VCaP (cell line): ENCODE results near the gene SSC5D.
A peak's percentile ranks its signal among the peaks of the same experiment; 100 is the strongest.

Experiments
- H3K27ac ChIP-seq: fragments of 450-650 bp; 2 replicates; pipeline ENCODE4 v1.5.1; 2017
- TF ChIP-seq, protein P1 (sequence below): fragments of 450-650 bp; conservative IDR thresholded peaks from 2 replicates; pipeline ENCODE4 v1.5.1; 2017; ENCODE audit warnings: mild to moderate bottlenecking, moderate library complexity

SSC5D gene

GRCh38 chr19:55451163-55451964, 36.9 kb upstream of the SSC5D start:
- H3K27ac ChIP-seq: no peak overlapping the region

DNA sequence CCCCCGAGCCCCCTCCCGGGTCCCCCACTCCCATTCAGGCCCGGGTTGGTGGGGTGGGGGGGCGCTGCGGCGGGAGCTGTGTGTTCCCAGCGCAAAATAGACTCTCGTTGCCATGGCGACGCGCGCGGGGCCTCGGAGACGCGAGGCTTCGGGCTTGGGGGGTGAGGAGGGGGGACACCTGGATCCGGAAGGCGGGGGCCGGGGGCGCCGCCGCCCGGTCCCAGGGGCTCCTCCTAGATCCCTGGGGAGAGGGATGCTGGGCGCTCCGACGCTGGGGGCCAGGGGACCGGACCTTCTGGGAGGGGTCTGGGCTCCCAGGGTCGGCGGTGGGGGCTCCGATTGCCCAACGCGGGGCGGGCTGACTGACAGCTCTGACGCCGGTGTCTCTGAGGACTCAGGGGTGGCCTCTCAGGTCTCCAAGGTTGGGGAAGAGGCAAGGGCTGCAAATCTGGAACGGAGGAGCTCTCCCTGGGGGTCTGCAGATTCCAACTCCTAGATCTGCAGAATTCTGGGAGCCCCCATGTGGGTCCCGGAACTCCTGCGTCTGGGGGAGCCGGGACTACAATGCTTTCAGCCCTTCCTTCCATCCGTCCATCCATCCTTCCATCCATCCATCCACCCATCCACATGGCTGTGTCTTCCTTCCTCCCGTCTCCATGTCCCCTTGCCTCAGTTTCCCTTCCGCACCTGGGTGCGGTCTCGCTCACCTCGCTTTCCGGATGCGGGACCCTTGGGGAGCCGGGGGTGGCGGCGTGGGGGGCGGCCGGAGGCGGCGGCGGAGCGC, 36.1 kb upstream of the SSC5D start:
- H3K27ac ChIP-seq: no peak overlapping the region
- TF ChIP-seq, protein P1, sequence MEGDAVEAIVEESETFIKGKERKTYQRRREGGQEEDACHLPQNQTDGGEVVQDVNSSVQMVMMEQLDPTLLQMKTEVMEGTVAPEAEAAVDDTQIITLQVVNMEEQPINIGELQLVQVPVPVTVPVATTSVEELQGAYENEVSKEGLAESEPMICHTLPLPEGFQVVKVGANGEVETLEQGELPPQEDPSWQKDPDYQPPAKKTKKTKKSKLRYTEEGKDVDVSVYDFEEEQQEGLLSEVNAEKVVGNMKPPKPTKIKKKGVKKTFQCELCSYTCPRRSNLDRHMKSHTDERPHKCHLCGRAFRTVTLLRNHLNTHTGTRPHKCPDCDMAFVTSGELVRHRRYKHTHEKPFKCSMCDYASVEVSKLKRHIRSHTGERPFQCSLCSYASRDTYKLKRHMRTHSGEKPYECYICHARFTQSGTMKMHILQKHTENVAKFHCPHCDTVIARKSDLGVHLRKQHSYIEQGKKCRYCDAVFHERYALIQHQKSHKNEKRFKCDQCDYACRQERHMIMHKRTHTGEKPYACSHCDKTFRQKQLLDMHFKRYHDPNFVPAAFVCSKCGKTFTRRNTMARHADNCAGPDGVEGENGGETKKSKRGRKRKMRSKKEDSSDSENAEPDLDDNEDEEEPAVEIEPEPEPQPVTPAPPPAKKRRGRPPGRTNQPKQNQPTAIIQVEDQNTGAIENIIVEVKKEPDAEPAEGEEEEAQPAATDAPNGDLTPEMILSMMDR: no peak

More at GRCh38 chr19:55451163-55451964, 36.9 kb upstream of the SSC5D start:
- TF ChIP-seq, protein P1: no peak

DNA sequence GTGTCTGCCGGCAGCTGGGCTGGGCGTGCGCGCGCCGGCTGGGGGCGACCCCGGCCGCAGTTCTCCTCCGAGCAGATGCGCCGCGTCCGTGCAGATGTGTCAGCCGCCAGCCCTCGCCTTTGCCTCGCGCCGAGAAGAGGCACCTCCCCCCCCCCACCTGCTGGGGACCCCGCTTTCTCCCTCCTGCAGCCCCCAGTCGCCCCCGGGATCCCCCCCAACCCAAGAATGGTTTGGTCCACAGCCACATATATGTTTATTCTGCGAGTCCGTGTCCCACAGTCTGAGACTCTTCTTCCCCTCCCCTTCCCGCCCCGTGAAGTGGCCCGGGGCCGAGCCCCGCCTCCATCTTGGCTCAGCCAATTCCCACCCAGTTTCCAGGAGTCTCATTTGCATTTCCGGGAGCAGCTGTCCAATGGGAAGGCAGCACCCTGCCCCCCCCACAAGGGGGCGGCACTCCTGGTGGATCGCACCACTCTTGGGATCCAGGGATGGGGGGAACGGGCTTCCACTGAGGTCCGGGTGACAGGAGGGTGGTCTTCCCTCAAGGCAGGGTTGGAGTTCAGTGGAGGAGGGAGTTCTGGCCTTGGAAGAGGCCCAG, 35.4 kb upstream of the SSC5D start:
- TF ChIP-seq, protein P1: no peak

DNA sequence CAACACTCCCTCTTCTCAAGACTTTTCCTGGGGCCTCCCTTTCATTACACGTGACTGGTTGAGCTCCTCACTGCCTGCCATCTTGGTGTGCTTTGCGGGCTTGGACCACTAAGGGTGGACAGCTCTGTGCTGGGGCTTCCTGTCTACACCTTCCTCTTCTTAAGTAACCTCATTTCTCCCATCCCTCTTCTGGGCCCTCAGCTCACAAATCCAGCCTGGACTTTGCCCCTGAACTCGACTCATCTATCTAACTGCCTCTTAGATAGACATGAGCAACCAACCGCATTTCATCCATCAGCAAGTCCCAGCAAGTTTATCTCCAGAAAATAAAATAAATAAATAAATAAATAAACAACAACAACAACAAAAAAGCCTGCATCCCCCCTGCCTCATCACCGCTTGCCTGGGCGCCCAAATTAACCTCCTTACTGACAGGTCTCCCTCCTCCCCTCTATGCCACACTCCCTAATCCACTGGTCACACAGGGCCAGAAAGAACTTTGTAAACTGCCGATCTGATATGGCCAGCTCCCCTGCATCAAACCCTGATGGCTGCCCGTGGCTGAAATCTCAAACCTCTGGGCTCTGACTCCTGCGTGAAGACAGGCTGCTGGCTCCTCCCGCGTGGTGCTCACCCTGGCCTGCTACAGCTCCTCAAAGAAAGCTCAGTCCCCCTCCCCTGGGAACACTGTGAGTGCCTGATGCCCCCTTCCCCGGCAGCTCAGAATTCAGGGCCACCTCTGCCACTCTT, 34.5 kb upstream of the SSC5D start:
- no peak overlapping the region for H3K27ac ChIP-seq
- TF ChIP-seq, protein P1: no peak

More for the DNA sequence above, 35.4 kb upstream of the SSC5D start:
- H3K27ac ChIP-seq: no peak overlapping the region

GRCh38 chr19:55454787-55455243, 33.4 kb upstream of the SSC5D start:
- TF ChIP-seq, protein P1: peak; percentile 88
- H3K27ac ChIP-seq: no peak overlapping the region

GRCh38 chr19:55455576-55456235, 32.5 kb upstream of the SSC5D start:
- H3K27ac ChIP-seq: no peak overlapping the region
- TF ChIP-seq, protein P1: no peak
